Tibial nerve (tissue), 4 donors: ENCODE results near the gene MARF1.

Experiments used
- CTCF ChIP-seq, 5 experiments: fragments of 200-600 bp in 3 of 5; fragments of 450-650 bp in 2 of 5; sonication (generic) in 3 of 5; IDR thresholded peaks; one replicate each; pipeline ENCODE4 v1.5.1; 2016 to 2019; ENCODE audit warnings: antibody characterized with exemption in 5 of 5, mild to moderate bottlenecking in 3 of 5, moderate library complexity in 2 of 5
- EP300 ChIP-seq, 2 donors: sonication (generic); formaldehyde crosslinking; IDR thresholded peaks; one replicate each; pipeline ENCODE4 v1.6.1; 2017; ENCODE audit warnings: antibody characterized with exemption in 2 of 2, mild to moderate bottlenecking in 1 of 2
- POLR2A ChIP-seq, 2 donors: fragments of 450-650 bp; IDR thresholded peaks; one replicate each; pipeline ENCODE4 v1.6.1; 2017; ENCODE audit warnings: antibody characterized with exemption in 2 of 2, mild to moderate bottlenecking in 2 of 2, moderate library complexity in 2 of 2

DNA sequence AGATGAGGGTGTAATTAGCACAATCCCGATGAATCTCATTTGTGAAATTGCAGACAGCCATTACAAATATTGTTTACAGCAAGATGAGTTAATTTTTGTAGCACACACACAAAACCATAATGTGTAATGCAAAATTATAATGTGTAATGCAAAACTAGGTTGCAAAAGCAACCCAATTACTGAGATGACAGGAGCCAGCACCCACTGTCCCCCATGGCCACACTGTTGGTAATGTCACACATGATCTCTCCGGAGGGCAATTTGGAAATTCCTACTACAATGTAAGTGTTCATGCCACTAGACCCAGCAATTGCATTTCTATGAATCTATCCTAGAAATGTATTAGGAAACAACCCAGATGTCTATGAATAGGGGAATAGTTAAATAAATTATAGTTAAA is 76.9 kb downstream of the MARF1 start:
- TF ChIP-seq EP300 (IDR thresholded peaks at IDR 0.05) = no peak
- TF ChIP-seq CTCF (IDR thresholded peaks at IDR 0.05) = no peak
- TF ChIP-seq POLR2A (IDR thresholded peaks at IDR 0.05) = no peak
